SK-N-SH treated with all-trans-retinoic acid at 6 μM for 48 hours (cell line): ENCODE data around the gene CSNK1G3.

ENCODE experiments used
- ARNTL ChIP-seq: fragments of 450-650 bp; formaldehyde crosslinking; IDR thresholded peaks from 2 replicates; pipeline ENCODE4 v1.5.0; 2020; ENCODE audit warnings: low read depth, mild to moderate bottlenecking, moderate library complexity, borderline replicate concordance
- TCF4 ChIP-seq: fragments of 250-450 bp; sonication (Bioruptor Pico); IDR thresholded peaks from 2 replicates; pipeline ENCODE4 v1.8.0; 2021; ENCODE audit warnings: mild to moderate bottlenecking, moderate library complexity, borderline replicate concordance
- TOX ChIP-seq: fragments of 250-450 bp; sonication (Bioruptor Pico); IDR thresholded peaks from 2 replicates; pipeline ENCODE4 v1.8.0; 2021; ENCODE audit warnings: mild to moderate bottlenecking, moderate library complexity, borderline replicate concordance
- ZFP3 ChIP-seq: fragments of 250-450 bp; sonication (Bioruptor Pico); IDR thresholded peaks from 2 replicates; pipeline ENCODE4 v1.5.0; 2020; ENCODE audit warnings: mild to moderate bottlenecking, moderate library complexity
- ZFP30 ChIP-seq: fragments of 450-650 bp; formaldehyde crosslinking; IDR thresholded peaks from 2 replicates; pipeline ENCODE4 v1.5.0; 2022; ENCODE audit warnings: mild to moderate bottlenecking, moderate library complexity

- TF ChIP-seq ZFP3 (CRISPR knock-in tag): no peak
- no peak for TF ChIP-seq TOX (CRISPR knock-in tag)
- no peak for TF ChIP-seq ZFP30 (CRISPR knock-in tag)
- no peak for TF ChIP-seq TCF4 (CRISPR knock-in tag)
- no peak for TF ChIP-seq ARNTL (CRISPR knock-in tag)
Measured at GRCh38 chr5:123636006-123636405, 124.0 kb downstream of the CSNK1G3 start.
